Stimulated activated CD4-positive, alpha-beta T cell treated with anti-CD3 and anti-CD28 coated beads, Interleukin-12 subunit alpha, Interleukin-12 subunit beta, amount 100 ng/mL, for 24 hours (primary cell): ENCODE measurements around the gene RAP2B.
"Not testable (repeated sequence)": the region's sequence is repeated elsewhere in the genome, so short reads cannot be mapped to it uniquely, and the experiment has no call there.

Source experiments
- DNase-seq, 2 experiments: peaks; one replicate each; pipeline ENCODE4 v3.0.0-alpha.2; 2020; ENCODE audit warnings: low read depth in 2 of 2

The RAP2B gene

DNA sequence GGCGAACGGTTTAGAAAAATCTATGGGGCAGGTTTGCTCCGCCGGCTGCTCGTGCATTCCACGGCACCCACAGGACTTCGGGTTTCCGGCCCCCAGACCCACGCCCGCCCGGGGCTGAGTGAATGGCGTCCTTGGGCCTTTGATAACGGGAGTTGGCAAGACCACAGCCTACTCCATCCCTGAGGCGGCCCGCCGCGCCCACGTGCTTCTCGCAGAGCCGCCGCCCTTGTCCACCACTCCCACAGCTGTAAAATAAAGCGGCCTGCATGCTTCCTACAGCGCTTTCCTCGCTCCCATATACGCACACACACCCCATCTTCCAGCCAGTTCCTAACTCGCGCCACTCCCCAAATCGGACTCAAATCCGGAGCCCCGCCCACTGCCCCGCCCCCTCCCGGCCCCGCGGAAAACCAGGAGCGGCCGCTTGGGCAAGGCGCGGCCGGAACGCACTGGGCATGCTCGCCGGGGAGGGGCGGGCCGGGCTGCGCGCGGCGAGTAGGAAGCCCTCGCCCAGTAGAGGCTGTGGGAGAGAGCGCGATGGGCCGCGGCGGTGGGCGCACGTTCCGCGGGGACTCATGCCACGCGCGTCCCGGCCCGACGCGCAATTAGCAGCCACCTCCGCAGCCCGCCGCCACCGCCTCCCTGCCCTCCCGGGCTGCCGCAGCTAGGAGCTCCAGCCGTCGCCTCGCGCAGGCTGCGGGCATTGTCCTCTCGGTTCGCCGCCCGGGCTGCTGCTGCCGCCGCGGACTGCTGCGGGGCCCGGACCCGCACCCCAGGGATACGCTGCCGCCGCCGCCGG is at the start of gene RAP2B:
RAP2B (plus strand) TSS at position 513 of the 799 bp plus-strand sequence. CDS start 468 bp downstream, outside the sequence.
- peak; percentile 93 to 99 for DNase-seq

DNA sequence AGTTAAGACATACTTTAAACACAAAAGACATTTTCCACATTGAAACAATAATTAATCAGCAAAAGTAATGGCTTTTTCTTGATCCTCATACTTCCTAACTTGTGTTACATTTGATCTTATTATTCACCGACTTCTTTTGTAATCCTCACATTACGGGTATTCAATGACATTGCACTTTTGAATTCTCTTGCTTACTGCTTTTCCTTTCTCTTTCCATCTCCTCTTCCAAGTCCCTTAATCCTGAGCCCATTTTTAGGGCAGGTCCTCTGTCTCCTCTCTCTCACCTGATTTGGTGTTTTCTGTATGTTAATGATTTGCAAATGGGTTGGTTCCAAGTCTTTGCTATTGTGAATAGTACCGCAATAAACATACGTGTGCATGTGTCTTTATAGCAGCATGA is 48.5 kb upstream of the RAP2B start:
- DNase-seq = no peak

DNA sequence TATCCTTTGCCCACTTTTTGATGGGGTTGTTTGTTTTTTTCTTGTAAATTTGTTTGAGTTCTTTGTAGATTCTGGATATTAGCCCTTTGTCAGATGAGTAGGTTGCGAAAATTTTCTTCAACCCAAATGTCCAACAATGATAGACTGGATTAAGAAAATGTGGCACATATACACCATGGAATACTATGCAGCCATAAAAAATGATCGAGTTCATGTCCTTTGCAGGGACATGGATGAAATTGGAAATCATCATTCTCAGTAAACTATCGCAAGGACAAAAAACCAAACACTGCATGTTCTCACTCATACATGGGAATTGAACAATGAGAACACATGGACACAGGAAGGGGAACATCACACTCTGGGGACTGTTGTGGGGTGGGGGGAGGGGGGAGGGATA is 47.8 kb upstream of the RAP2B start:
- DNase-seq = not testable (repeated sequence)

GRCh38 chr3:153115326-153115725 is 46.7 kb upstream of the RAP2B start:
- DNase-seq = no peak

- no peak for DNase-seq
Observed at GRCh38 chr3:153127788-153128187, 34.2 kb upstream of the RAP2B start.

GRCh38 chr3:153129426-153129825 is 32.6 kb upstream of the RAP2B start:
- no peak for DNase-seq

DNA sequence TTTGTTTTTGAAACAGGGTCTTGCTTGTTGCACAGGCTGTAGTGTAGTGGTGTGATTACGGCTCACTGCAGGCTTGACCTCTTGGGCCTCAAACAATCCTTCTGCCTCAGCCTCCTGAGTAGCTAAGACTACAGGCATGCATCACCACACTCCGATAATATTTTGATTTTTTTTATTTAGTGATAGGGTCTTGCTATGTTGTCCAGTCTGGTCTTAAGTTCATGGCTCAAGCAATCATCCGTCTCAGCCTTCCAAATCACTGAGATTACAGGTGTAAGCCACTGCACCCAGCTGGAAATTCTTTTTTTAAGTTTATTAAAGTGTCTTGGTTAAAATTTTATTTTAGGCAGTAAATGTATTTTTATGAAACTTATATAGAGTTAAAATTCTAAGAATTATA is 32.2 kb upstream of the RAP2B start:
- DNase-seq = no peak

- DNase-seq = no peak
Observed at GRCh38 chr3:153130312-153130977, 31.6 kb upstream of the RAP2B start.

DNA sequence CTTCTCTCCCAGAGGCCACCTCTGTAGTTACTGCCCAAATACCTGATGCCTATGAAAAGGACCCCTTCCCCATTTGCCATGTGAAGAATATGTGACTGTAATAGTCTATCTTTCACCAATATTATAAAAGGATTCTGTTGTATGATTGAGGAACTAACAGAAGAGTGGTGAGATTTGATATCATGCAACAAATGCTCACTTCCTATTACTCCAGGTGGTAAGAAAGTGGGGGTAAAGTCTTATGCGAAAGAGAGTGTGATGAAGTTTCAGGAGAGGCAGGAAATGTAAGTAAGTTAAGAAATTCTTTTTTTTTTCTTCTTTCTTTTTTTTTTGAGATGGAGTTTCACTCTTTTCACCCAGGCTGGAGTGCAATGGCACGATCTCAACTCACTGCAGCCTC is 24.4 kb upstream of the RAP2B start:
- no peak for DNase-seq

DNA sequence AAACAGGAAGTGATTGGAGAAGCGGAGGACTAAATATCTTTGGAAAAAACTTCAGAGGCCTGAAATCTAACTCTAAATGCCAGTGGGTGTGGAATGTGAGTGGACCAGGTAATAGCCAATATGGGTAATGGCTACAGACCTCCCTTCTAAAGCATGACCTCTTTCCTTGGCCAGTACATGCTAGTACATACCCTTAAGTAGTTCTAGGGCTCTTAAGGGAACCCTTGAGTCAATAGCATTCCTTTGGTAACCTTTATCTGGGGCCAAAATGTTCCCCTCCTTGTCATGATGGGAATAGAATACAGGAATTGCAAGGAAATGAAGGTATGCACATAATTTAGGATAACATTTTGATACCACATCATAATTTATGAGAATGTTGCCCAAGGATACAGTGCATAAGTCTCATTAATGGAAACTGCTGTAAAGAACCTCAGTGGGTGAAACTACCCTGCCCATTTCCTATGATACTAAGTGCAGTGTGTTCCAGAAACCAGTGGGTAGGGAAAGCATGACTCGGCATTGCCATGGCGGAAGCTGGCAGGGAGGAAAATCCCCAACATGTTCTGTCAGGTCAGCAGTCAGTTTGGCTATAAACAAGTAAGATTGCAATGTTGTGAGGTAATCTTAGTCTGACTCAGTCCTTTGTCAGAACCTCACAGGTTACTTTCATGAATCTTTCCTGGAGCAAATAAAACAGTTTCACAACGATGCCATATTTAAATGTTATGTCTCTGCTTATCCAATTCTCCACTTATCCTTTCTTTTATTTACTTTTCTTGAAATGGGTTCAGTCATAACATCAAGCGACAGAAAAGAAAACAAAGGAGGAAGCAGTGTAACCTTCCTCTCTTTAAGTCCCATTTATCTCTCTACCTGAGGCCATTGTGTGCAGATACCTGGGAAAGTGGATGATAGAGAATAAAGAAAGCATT is 23.5 kb upstream of the RAP2B start:
- peak; percentile 25 to 60 for DNase-seq

GRCh38 chr3:153142961-153143360 is 19.1 kb upstream of the RAP2B start:
- DNase-seq = no peak

DNA sequence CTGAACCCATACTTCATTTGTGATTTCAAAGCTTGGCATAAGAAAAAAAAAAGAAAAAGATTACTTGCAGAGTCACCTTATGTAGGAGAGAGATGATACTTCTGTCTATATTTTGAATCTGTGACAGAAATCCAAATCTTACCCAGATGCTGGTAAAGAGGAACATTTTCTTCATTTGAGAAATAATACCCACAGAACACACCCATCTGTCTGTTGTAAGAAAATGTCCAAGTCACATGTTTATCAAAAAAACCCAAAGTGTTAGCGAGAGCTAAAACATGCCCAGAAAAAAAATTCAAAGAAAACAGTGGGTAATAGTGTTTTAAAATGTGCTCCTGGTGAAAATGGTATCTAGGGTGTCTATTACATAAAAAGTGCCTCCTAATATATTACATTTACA is 18.0 kb upstream of the RAP2B start:
- no peak for DNase-seq

DNA sequence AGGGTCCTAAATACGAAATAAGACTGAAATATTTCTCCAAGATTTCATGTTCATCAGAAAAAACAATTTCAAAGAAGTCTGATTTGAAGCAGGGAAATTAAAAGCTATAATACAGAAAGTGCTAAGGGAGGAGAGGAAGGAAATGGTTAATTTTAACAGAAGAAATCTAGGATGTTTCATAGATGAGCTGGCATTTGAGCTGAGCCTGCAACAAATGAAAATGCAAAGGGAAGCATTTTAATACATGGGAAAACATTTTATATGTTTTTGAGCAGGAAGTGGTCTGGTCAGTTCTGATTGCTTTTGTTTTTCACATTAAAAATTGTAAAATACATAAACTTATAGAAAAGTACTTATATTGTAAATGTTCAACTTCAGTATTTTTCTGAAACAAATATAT is 17.2 kb upstream of the RAP2B start:
- DNase-seq = no peak

- DNase-seq = no peak
Observed at GRCh38 chr3:153145454-153145853, 16.6 kb upstream of the RAP2B start.

- no peak for DNase-seq
Observed at GRCh38 chr3:153146191-153147053, 15.6 kb upstream of the RAP2B start.

- DNase-seq = no peak
Observed at GRCh38 chr3:153150991-153151390, 11.0 kb upstream of the RAP2B start.

GRCh38 chr3:153155786-153156185 is 6.2 kb upstream of the RAP2B start:
- DNase-seq = not testable (repeated sequence)

GRCh38 chr3:153158189-153158588 is 3.8 kb upstream of the RAP2B start:
- DNase-seq = no peak

DNA sequence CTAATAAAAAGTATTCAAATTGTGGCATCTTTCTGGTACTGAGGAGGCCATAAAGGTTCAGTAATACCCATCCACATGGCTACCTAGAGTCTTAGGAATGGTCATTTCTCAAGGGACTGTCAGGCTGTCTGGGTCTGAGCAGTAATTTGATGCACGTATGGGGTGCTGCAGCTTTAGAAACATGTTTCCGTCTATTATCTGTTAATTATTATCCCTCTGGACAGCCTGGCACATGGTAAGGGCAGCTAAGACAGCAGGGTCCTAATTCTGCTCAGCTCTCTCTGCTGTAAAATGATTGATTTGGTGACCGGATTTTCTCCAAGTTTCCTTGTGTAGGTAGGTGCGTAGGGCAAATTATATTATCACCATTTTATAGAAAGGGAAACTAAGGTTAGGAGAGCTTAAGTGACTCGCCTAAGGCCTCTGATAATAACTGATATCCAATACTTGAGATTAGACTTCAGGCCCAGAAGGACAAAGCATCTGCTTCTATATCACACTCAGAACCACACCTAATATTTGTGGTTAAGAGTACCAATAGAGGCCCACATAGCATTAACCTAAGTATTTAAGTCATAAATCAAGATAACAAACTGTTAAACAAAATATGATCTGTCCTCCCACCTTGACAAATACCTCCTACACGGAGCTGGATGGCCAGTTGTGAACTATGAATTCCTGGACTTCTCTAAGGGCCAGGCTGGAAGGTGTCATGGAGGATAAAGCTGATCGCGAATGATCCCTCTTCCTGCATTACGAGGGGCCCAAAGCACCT is 2.9 kb upstream of the RAP2B start:
- DNase-seq = no peak

GRCh38 chr3:153159771-153160397 is 2.1 kb upstream of the RAP2B start:
- no peak for DNase-seq
